Choroid plexus epithelial cell (primary cell): ENCODE measurements around the gene SLC9A8.
A peak's percentile ranks its signal among the peaks of the same experiment; 100 is the strongest.

Source experiments
- DNase-seq: peaks from one replicate; pipeline ENCODE4 v3.0.0-alpha.2; 2010; ENCODE audit warnings: low read depth
- H3K4me3 ChIP-seq: 2 replicates; pipeline ENCODE4 v1.5.1; 2011; ENCODE audit warnings: low read depth, mild to moderate bottlenecking, control low read depth, low read length, moderate library complexity
- TF ChIP-seq, protein P1 (sequence below): conservative IDR thresholded peaks from 2 replicates; pipeline ENCODE4 v1.5.1; 2011; ENCODE audit warnings: low read depth, mild to moderate bottlenecking, control low read depth, inconsistent platforms, low read length, moderate library complexity

SLC9A8 gene

DNA sequence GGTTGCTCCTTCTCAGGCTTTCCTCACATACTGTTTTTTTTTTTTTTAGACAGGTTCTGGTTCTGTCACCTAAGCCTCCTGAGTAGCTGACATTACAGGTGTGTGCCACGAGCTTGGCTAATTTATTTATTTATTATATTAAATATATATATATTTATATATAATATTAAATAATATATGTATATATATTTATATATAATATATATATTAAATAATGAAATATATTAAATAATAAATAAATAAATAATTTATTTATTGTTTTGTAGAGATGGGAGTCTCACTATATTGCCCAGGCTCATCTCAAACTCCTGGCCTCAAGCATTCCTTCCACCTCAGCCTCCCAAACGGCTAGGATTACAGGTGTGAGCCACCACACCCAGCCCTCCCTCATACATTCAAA lies 28.3 kb upstream of the SLC9A8 start:
- no peak overlapping the region for H3K4me3 ChIP-seq
- TF ChIP-seq, protein P1, sequence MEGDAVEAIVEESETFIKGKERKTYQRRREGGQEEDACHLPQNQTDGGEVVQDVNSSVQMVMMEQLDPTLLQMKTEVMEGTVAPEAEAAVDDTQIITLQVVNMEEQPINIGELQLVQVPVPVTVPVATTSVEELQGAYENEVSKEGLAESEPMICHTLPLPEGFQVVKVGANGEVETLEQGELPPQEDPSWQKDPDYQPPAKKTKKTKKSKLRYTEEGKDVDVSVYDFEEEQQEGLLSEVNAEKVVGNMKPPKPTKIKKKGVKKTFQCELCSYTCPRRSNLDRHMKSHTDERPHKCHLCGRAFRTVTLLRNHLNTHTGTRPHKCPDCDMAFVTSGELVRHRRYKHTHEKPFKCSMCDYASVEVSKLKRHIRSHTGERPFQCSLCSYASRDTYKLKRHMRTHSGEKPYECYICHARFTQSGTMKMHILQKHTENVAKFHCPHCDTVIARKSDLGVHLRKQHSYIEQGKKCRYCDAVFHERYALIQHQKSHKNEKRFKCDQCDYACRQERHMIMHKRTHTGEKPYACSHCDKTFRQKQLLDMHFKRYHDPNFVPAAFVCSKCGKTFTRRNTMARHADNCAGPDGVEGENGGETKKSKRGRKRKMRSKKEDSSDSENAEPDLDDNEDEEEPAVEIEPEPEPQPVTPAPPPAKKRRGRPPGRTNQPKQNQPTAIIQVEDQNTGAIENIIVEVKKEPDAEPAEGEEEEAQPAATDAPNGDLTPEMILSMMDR, result no peak
- no peak for DNase-seq

DNA sequence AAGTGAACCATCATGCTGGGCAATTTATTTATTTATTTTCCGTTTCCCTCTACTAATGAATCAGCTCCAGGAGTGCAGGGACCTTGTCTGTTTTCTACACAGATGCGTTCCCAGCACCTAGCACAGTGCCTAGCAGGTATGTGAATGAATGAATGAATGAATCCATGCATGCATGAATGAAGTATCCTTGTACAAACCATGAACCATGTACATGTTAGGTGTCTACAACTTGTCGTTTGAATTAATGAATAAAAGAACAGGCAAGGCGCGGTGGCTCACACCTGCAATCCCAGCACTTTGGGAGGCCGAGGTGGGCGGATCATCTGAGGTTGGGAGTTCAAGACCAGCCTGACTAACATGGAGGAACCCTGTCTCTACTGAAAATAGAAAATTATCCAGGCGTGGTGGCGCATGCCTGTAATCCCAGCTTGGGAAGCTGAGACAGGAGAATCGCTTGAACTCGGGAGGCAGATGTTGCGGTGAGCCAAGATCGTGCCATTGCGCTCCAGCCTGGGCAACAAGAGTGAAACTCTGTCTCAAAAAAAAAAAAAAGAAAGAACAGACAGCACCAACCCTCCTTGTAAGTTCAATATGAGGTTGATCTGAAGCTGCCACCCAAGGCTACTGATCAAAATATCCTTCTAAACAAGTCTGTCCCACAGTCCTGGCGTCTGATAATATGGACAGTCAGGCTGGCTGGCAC lies 27.3 kb upstream of the SLC9A8 start:
- no peak overlapping the region for H3K4me3 ChIP-seq
- no peak for DNase-seq
- TF ChIP-seq, protein P1, result no peak

DNA sequence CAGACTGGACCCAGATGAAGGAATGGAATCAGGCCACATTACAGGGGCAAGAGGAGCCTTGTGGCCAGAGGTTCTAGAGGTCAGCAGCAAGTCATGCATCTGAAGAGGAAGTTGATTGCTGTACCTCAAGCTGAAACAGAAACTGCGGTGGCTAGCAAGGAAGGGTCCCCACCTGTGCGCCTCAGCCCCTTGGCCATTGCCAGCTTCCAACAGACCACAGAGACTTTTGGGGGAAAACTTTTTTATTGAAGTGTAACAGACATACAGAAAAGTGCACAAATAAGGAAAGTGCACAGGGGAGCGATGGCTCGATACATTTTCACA lies 26.8 kb upstream of the SLC9A8 start:
- TF ChIP-seq, protein P1, result no peak
- DNase-seq, result no peak
- H3K4me3 ChIP-seq, result no peak overlapping the region

DNA sequence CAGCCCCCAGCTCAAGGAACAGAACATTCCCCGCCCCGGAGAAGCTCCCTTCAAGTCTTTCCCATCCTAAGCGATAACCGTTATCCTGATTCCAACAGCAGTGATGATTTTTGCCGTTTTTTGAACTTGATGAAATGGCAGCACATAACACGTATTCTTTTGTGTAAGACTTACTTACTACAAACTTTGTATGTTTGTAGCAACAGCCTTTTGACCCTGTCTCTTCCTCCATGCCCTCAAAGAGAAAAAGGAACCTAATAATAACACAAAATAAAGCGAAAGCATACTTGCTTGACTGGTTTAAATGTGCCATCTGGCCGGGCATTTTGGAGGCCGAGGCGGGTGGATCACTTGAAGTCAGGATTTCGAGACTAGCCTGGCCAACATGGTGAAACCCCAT lies 26.4 kb upstream of the SLC9A8 start:
- no peak for DNase-seq
- TF ChIP-seq, protein P1, result no peak
- no peak overlapping the region for H3K4me3 ChIP-seq

DNA sequence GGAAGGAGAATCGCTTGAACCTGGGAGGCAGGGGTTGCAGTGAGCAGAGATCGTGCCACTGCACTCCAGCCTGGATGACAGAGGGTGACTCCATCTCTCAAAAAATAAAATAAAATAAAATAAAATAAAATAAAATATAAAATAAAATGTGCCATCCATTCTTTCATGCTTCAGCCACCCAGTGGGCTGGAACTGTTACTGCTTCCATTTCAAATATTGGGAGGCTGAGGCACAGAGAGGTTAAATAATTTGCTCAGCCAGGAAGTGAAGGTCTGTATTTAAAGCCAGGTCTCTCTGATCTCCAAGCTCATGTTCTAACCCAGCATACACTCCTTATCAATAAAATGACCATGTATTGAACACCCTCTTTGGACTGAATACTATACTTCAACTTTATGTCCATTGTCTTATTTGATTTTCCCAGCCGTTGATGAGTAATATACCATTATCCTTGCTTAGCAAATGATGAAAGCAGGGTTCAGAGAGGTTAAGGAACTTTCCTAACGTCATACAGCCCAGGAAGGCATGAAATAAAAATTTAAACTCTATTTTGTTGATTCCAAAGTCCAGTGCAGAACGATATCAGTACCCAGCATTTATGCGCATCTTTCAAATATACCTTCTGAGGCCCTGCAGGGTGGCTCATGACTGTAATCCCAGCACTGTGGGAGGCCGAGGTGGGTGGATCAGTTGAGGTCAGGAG lies 25.8 kb upstream of the SLC9A8 start:
- TF ChIP-seq, protein P1, result peak; percentile 63
- no peak overlapping the region for H3K4me3 ChIP-seq

DNA sequence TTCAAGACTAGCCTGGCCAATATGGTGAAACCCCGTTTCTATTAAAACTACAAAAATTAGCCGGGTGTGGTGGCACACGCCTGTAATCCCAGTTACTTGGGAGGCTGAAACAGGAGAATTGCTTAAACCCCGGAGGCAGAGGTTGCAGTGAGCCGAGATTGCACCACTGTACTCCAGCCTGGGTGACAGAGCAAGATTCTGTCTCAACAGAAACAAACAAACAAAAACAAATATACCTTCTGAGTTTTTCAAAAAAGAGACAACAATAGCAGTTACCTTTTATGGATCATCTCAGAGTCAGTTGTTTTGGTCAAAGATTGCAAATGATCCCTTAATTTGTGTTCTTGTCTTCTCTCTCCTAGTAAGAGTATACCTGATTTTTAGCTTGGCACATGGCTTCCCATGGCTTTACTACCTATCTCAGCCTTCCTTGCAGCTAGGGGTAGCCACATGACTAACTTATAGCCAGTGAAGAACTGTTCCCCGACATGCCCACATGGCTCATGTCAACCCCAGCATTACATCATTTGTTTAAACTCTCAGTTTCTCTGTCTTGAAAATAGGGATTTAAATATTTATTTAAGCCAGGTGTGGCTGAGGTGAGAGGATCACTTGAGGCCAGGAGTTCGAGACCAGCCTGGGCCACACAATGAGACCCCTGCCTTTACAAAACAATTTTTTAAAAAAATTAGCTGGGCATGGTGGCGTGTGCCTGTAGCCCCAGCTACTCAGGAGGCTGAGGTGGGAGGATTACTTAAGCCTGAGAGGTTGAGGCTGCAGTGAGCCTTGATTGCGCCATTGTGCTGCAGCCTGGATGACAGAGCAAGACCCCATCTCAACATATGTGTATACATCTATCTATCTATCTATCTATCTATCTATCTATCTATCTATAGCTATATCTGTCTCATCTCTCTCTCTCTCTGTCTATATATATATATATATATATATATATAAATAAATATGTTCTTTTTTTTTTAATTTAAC lies 25.0 kb upstream of the SLC9A8 start:
- TF ChIP-seq, protein P1, result no peak
- DNase-seq, result no peak
- no peak overlapping the region for H3K4me3 ChIP-seq

More for the DNA sequence above, 25.8 kb upstream of the SLC9A8 start:
- peak; percentile 49 for DNase-seq
